ENCODE measurements around the gene SMIM10L2A.
"Not testable (repeated sequence)": the region's sequence is repeated elsewhere in the genome, so short reads cannot be mapped to it uniquely, and the experiment has no call there.

Gene SMIM10L2A

DNA sequence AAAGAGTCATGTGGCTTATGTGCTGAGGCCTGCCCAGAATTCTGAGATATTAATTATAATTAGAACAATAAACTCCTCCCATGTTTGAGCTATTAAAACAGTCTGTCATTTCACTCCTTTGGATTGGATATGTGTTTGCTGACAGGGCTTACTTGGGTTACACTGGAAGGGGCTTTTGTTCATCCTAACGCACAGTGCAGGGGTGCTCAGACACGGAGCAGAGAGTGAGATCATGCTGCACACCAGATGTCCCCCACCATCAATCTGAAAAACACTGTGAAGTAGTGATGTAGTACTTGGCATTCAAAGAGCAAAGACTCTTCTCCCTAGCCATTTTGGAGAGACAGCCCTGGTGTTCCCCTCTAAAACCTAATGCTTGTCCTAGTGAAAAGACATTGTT, 24.1 kb upstream of the SMIM10L2A start:
- TF ChIP-seq, protein P1, sequence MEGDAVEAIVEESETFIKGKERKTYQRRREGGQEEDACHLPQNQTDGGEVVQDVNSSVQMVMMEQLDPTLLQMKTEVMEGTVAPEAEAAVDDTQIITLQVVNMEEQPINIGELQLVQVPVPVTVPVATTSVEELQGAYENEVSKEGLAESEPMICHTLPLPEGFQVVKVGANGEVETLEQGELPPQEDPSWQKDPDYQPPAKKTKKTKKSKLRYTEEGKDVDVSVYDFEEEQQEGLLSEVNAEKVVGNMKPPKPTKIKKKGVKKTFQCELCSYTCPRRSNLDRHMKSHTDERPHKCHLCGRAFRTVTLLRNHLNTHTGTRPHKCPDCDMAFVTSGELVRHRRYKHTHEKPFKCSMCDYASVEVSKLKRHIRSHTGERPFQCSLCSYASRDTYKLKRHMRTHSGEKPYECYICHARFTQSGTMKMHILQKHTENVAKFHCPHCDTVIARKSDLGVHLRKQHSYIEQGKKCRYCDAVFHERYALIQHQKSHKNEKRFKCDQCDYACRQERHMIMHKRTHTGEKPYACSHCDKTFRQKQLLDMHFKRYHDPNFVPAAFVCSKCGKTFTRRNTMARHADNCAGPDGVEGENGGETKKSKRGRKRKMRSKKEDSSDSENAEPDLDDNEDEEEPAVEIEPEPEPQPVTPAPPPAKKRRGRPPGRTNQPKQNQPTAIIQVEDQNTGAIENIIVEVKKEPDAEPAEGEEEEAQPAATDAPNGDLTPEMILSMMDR (IDR thresholded peaks at IDR 0.05; ENCODE audit: low read length, missing control alignments): no peak
- no peak overlapping the region for H3K4me3 ChIP-seq (replicated peaks; ENCODE audit: low read depth, low read length)
- no peak for DNase-seq (ENCODE audit: low read depth)

DNA sequence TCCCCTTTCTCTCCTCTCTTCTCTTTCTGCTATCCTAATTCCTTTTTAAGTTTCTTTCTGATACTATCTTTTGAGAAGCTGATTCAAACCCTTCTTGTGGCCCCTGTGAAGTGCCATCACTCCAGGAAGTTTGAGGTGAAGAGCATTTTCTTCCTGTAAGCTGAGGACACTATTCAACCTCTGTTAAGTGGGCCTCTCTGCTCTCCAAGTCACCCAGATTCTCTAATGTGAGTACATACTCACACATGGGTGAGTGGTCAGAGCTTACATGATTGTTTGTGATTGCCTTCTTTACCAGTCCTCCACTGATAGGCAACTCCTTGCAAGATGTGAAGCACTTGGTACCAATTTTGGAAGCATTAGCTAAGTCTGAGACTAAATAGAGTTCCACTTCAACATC, 18.4 kb upstream of the SMIM10L2A start:
- TF ChIP-seq, protein P1 (IDR thresholded peaks at IDR 0.05; ENCODE audit: low read length, missing control alignments): no peak
- no peak for DNase-seq (ENCODE audit: low read depth)

DNA sequence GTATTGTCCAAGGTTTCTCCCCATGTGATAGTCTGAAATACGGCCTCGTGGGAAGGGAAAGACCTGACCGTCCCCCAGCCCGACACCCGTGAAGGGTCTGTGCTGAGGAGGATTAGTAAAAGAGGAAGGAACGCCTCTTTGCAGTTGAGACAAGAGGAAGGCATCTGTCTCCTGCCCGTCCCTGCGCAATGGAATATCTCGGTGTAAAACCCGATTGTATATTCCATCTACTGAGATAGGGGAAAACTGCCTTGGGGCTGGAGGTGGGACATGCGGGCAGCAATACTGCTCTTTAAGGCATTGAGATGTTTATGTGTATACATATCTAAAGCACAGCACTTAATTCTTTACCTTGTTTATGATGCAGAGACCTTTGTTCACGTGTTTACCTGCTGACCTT, 15.3 kb upstream of the SMIM10L2A start:
- not testable (repeated sequence) for DNase-seq (ENCODE audit: low read depth); H3K4me3 ChIP-seq (replicated peaks; ENCODE audit: low read depth, low read length)

More for the DNA sequence above, 18.4 kb upstream of the SMIM10L2A start:
- H3K4me3 ChIP-seq (replicated peaks; ENCODE audit: low read depth, low read length): no peak overlapping the region

DNA sequence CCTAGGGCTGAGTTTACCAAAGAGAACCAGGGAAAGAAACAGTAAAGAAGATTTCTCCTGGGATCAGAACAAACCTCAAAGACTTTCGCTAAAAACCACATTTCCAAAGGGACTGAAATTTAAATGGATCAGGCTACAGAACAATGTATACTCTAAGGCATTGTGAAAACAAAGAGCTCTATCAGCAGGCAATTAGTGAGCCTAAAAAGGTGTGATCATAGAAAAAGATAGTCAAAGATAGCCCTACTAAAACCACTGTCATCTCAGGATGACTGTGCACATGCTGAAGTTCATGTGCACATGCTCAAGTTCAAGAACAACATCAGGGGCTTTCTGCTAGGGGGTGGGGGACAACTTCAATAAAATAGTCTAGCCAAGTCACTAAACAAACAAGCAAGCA, 12.9 kb upstream of the SMIM10L2A start:
- no peak overlapping the region for H3K4me3 ChIP-seq (replicated peaks; ENCODE audit: low read depth, low read length)
- no peak for DNase-seq (ENCODE audit: low read depth)
- TF ChIP-seq, protein P1 (IDR thresholded peaks at IDR 0.05; ENCODE audit: low read length, missing control alignments): no peak

DNA sequence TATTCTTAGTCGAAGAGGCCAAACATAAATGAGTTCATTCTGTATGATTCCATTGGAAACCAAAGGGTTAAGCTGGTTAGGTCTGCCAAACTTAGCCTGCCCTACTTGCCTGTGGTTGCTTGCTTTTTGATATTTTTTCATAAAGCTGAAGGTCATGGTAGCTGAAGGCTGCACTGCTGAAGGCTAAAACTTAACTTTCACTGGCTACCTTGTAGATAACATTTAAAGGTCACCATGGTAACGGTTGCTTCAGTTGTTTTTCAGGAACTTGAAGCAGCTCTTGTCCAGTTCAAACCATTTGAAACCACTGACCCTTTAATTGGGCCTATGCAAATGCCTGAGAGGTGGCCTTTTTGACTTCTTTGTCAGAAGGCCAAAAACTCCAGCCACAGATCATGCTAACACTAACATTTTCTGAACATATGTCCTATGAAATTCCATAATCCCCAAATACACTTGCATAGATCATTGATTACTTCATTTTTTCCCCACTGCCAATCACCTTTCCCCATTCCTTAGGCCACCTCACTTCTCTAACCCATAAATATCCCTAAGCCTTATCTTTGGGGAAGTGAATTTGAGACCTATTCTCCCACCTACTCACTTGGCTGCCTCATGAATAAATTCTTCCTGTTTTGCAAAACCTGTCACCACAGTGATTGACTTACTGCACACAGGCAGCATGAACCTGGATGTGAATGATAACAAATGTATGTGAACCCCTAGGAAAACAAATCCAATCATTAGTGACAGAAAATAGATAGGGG, 10.7 kb upstream of the SMIM10L2A start:
- DNase-seq (ENCODE audit: low read depth): no peak
- TF ChIP-seq, protein P1 (IDR thresholded peaks at IDR 0.05; ENCODE audit: low read length, missing control alignments): no peak
- no peak overlapping the region for H3K4me3 ChIP-seq (replicated peaks; ENCODE audit: low read depth, low read length)

DNA sequence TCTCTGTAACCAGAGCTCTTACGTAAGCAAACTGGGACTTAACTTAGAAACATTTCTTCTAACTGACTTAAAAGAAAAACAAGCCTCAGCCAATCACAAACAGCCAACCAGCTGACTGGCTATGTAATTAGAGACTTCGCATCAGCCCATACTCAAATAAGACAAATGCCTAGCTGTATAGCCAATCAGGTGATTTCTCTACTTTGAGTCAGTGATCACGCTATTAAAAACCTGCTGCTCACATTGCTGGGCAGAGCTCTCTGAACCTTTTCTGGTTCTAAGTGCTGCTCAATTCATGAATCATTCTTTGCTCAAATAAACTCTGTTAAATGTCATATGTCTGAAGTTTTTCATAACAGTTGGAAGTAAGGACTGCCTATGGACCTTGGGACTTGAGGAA, 9.9 kb upstream of the SMIM10L2A start:
- no peak overlapping the region for H3K4me3 ChIP-seq (replicated peaks; ENCODE audit: low read depth, low read length)
- TF ChIP-seq, protein P1 (IDR thresholded peaks at IDR 0.05; ENCODE audit: low read length, missing control alignments): no peak
- no peak for DNase-seq (ENCODE audit: low read depth)

DNA sequence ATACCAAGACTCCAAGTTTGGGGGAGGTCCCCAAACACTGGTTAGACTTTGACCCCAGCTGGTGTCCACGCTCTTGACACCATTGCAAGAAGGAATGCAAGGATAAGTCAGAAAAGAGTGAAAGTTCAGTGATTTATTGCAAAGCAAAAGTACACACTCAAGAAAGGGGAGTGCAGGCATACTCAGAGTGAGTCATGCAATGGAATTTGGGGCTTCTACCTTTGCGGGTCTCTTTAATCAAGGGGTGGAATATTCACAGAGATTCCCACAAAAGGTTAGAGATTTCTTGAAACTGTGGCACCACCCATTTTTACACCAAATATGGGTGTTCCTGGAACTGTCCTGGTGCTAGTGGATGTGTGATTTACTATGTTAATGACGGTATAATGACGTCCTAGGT, 5.2 kb upstream of the SMIM10L2A start:
- TF ChIP-seq, protein P1 (IDR thresholded peaks at IDR 0.05; ENCODE audit: low read length, missing control alignments): no peak
- no peak overlapping the region for H3K4me3 ChIP-seq (replicated peaks; ENCODE audit: low read depth, low read length)
- DNase-seq (ENCODE audit: low read depth): no peak
